K562 (cell line): ENCODE measurements around the gene GPC1. TPM values are rescaled to one million over a fixed set of nuclear protein-coding genes. Genes with fewer than 3 reads are reported as not detected.

Source experiments
- ATAC-seq: fragments of 200-7000 bp; cut with Tn5 transposase; 3 replicates; pipeline ENCODE4 v1.9.1; 2020; ENCODE audit warnings: moderate library complexity
- BruUV-seq: library from RNA; stranded (reverse); fragments of 400-500 nt; replicated peaks from 2 replicates; lab custom pipeline; 2021; lab: Mats Ljungman, UMichigan
- CTCF ChIA-PET: fragments of 300-600 bp; formaldehyde crosslinking; extraction: SDS; loops from one replicate; lab custom pipeline; 2021; ENCODE audit warnings: low intra/inter-chr PET ratio; lab: Yijun Ruan, JAX
- POLR2A ChIA-PET: fragments of 300-600, 350-650 bp; sonication (Branson Sonifier 250); formaldehyde crosslinking; extraction: SDS; loops from one replicate; lab custom pipeline; 2021; ENCODE audit warnings: antibody characterized with exemption, inconsistent platforms; lab: Yijun Ruan, JAX
- DNase-seq, 4 experiments: peaks; one replicate each; pipeline versions ENCODE4 v3.0.0 to v3.0.0-alpha.2; 2011 to 2018; ENCODE audit warnings: low spot score in 3 of 4, mixed read lengths in 3 of 4; ENCODE audit errors: extremely low read depth in 1 of 4
- FAIRE-seq: peaks from 2 replicates; lab custom pipeline; 2011; peaks lifted over from hg19 to GRCh38; lab: Jason Lieb, UNC
- H2AFZ ChIP-seq: 2 replicates; pipeline ENCODE4 v1.6.0; 2011; ENCODE audit warnings: low read depth, low read length, control low read depth, inconsistent platforms
- H3K27ac ChIP-seq: fragments of 200-600 bp; 3 replicates; pipeline ENCODE4 v1.8.0; 2011; ENCODE audit warnings: low read depth, mild to moderate bottlenecking, control low read depth, inconsistent platforms, low read length, moderate library complexity, mixed read lengths; ENCODE audit errors: extremely low read depth
- H3K27me3 ChIP-seq, 2 experiments: fragments of 300-600 bp in 1 of 2; 2 replicates in 1 of 2; 3 replicates in 1 of 2; pipeline versions ENCODE4 v1.6.0 to v1.8.0; 2011; ENCODE audit warnings: inconsistent platforms in 2 of 2, low read length in 2 of 2, mild to moderate bottlenecking in 1 of 2, mixed read lengths in 1 of 2, moderate library complexity in 1 of 2; ENCODE audit not compliant: control insufficient read depth in 2 of 2, insufficient read depth in 2 of 2
- H3K36me3 ChIP-seq: fragments of 300-600 bp; 3 replicates; pipeline ENCODE4 v1.8.0; 2011; ENCODE audit warnings: mild to moderate bottlenecking, low read length, inconsistent platforms; ENCODE audit not compliant: control insufficient read depth, insufficient read depth
- H3K4me1 ChIP-seq, 2 experiments: fragments of 200-600 bp in 1 of 2; replicated peaks in 1 of 2; 2 replicates in 1 of 2; 3 replicates in 1 of 2; pipeline versions ENCODE4 v1.5.1 to v1.8.0; 2011; ENCODE audit warnings: inconsistent platforms in 2 of 2, low read length in 2 of 2, mild to moderate bottlenecking in 1 of 2, mixed read lengths in 1 of 2, moderate library complexity in 1 of 2; ENCODE audit not compliant: control insufficient read depth in 2 of 2, insufficient read depth in 2 of 2
- H3K4me2 ChIP-seq: 2 replicates; pipeline ENCODE4 v1.6.1; 2011; ENCODE audit warnings: low read length, control low read depth, inconsistent platforms, mixed read lengths; ENCODE audit not compliant: insufficient read depth
- H3K4me3 ChIP-seq: fragments of 200-600 bp; sonication (generic), shearing (Covaris generic); 2 replicates; pipeline ENCODE4 v1.5.1; 2016; ENCODE audit warnings: control low read depth, inconsistent platforms
- H3K79me2 ChIP-seq: fragments of 200-600 bp; 3 replicates; pipeline ENCODE4 v1.8.0; 2011; ENCODE audit warnings: low read length, inconsistent platforms; ENCODE audit not compliant: control insufficient read depth, insufficient read depth
- H3K9ac ChIP-seq, 2 experiments: 2 replicates each; pipeline versions ENCODE4 v1.6.0 to v1.6.1; 2011; ENCODE audit warnings: low read depth in 2 of 2, low read length in 2 of 2, control low read depth in 1 of 2, inconsistent platforms in 1 of 2, mild to moderate bottlenecking in 1 of 2, mixed read lengths in 1 of 2; ENCODE audit not compliant: insufficient read depth in 1 of 2
- H3K9me1 ChIP-seq: one replicate; pipeline ENCODE4 v1.6.0; 2011; ENCODE audit warnings: inconsistent platforms, mild to moderate bottlenecking, low read length, moderate library complexity; ENCODE audit not compliant: control insufficient read depth, insufficient read depth
- H3K9me3 ChIP-seq: replicated peaks from 2 replicates; pipeline ENCODE4 v1.5.1; 2011; ENCODE audit warnings: low read depth, low read length, inconsistent platforms; ENCODE audit not compliant: control insufficient read depth, insufficient read depth
- H4K20me1 ChIP-seq: replicated peaks from 2 replicates; pipeline ENCODE4 v1.6.1; 2011; ENCODE audit warnings: low read length, inconsistent platforms, mixed read lengths; ENCODE audit not compliant: control insufficient read depth, insufficient read depth
- HNRNPUL1 ChIP-seq: fragments of 200-400 bp; formaldehyde crosslinking; IDR thresholded peaks from 2 replicates; pipeline ENCODE4 v1.6.1; 2017; ENCODE audit warnings: low read length
- MITF ChIP-seq: IDR thresholded peaks from 2 replicates; pipeline ENCODE4 v1.6.1; 2014; ENCODE audit warnings: antibody characterized with exemption
- NCOA2 ChIP-seq, 2 experiments: fragments of 450-650 bp; IDR thresholded peaks; 2 replicates each; pipeline ENCODE4 v1.6.1; 2018; ENCODE audit warnings: mild to moderate bottlenecking in 2 of 2, moderate library complexity in 1 of 2; ENCODE audit not compliant: partially characterized antibody in 2 of 2
- RBM39 ChIP-seq: fragments of 200-400 bp; formaldehyde crosslinking; optimal IDR thresholded peaks from 2 replicates; pipeline ENCODE3; 2018; ENCODE audit warnings: low read depth, low read length
- STAT5A ChIP-seq: IDR thresholded peaks from 2 replicates; pipeline ENCODE4 v1.6.1; 2012; ENCODE audit warnings: low read length, inconsistent platforms, borderline replicate concordance
- ZMIZ1 ChIP-seq, 2 experiments: fragments of 150-350 bp in 1 of 2; IDR thresholded peaks; 2 replicates each; pipeline ENCODE4 v1.6.1; 2012 to 2016; ENCODE audit warnings: low read depth in 2 of 2, low read length in 2 of 2, mild to moderate bottlenecking in 1 of 2, moderate library complexity in 1 of 2
- ZNF121 ChIP-seq: sonication (generic); formaldehyde crosslinking; conservative IDR thresholded peaks from 2 replicates; pipeline ENCODE4 v1.8.0; 2022; ENCODE audit warnings: missing genetic modification reagents
- WGBS: fragments of 100-300 bp; shearing (Covaris generic); methylation state at CpG from one replicate; pipeline ENCODE4 v1.1.6; 2016; ENCODE audit warnings: low coverage, mixed read lengths; ENCODE audit not compliant: insufficient coverage; ENCODE audit errors: missing lambda C conversion rate; 5-methylcytosine and 5-hydroxymethylcytosine counted together
- in situ Hi-C: fragments of 300-500 bp; cut with MboI; formaldehyde crosslinking; loops from 4 replicates; pipeline ENCODE4 v1.15.0; 2018; ENCODE audit warnings: inconsistent platforms, mixed read lengths
- intact Hi-C: fragments of 100-400 bp; cut with micrococcal nuclease; formaldehyde crosslinking; loops from 2 replicates; pipeline ENCODE4 v1.14.2; 2022
- polyA plus RNA-seq, 8 experiments: library from polyadenylated mRNA; depleted of rRNA in 4 of 8; stranded (reverse) in 5 of 8; unstranded in 3 of 8; fragments of >200 nt; fragmentation: Nextera tagmentation in 2 of 8; fragmentation: Illumina TruSeq in 1 of 8; extraction: Ambion mirVana in 2 of 8; extraction: Trizol in 1 of 8; gene quantifications; 2 replicates each; pipeline versions ENCODE4 v1.2.1 to v1.2.3, GENCODE V29; 2011 to 2014; ENCODE audit warnings: inconsistent platforms in 1 of 8, missing spikeins in 1 of 8
- total RNA-seq, 7 experiments: library from RNA; depleted of rRNA in 6 of 7; stranded (reverse); fragments of >200 nt in 6 of 7; fragmentation: Illumina TruSeq in 2 of 7; extraction: Trizol in 2 of 7; gene quantifications; 2 replicates each; pipeline versions ENCODE4 v1.2.1 to v1.2.3, GENCODE V29; 2011 to 2021; ENCODE audit warnings: low replicate concordance in 1 of 7
- TF ChIP-seq, protein P1 (sequence below): fragments of 450-650 bp; IDR thresholded peaks from 2 replicates; pipeline ENCODE4 v1.6.1; 2016; ENCODE audit warnings: missing biosample characterization, missing genetic modification characterization
- TF ChIP-seq, protein P2 (sequence below): fragments of 450-650 bp; IDR thresholded peaks from 2 replicates; pipeline ENCODE4 v1.7.0; 2016; ENCODE audit warnings: borderline replicate concordance

Gene GPC1
- total and polyA plus RNA-seq, 9 of the 15 experiments (the other 6 are each of a cell fraction or from before 2014, with no cell fraction given), result 0.07 to 0.82 (median 0.14) TPM; not detected in 3

GRCh38 chr2:240439698-240440151 is 4.3 kb downstream of the GPC1 start:
- intact Hi-C loops (loop anchor here (2.0 kb wide), 1 partner anchor 289 kb away; no protein-coding TSS in a partner anchor), in situ Hi-C loops (loop anchor here (5.0 kb wide), 1 partner anchor 207 kb away; no protein-coding TSS in a partner anchor)
- no peaks in the 10 kb centered on the region for H3K9me1 ChIP-seq
- FAIRE-seq (no peak), DNase-seq (no peak), ATAC-seq (no peak)
- BruUV-seq, result no TSS peak
- no peaks in the 10 kb centered on the region for H3K36me3 ChIP-seq
- no peak overlapping the region for H3K27ac ChIP-seq
- ChIA-PET CTCF (no interaction called here), POLR2A (no interaction called here)
- peaks cover 0 to 48% of the 10 kb centered on the region in 2 experiments; a peak in 2 of 5 replicates for H3K27me3 ChIP-seq
- no peaks in the 10 kb centered on the region for H3K9me3 ChIP-seq
- H3K4me3 ChIP-seq, result no peak overlapping the region
- no peak overlapping the region for H3K4me2 ChIP-seq
- H4K20me1 ChIP-seq, result peaks cover 9% of the 10 kb centered on the region
- no peak overlapping the region for H3K9ac ChIP-seq
- no peaks in the 10 kb centered on the region for H3K79me2 ChIP-seq
- H2AFZ ChIP-seq, result no peak overlapping the region
- TF ChIP-seq, protein P1, sequence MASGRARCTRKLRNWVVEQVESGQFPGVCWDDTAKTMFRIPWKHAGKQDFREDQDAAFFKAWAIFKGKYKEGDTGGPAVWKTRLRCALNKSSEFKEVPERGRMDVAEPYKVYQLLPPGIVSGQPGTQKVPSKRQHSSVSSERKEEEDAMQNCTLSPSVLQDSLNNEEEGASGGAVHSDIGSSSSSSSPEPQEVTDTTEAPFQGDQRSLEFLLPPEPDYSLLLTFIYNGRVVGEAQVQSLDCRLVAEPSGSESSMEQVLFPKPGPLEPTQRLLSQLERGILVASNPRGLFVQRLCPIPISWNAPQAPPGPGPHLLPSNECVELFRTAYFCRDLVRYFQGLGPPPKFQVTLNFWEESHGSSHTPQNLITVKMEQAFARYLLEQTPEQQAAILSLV (tag), result no peak
- no peak for TF ChIP-seq ZMIZ1 (IDR thresholded peaks at IDR 0.05; ENCODE audit: low read depth in 2 of 2, low read length in 2 of 2)
- no peak for TF ChIP-seq STAT5A
- no peak for TF ChIP-seq RBM39
- TF ChIP-seq NCOA2 (IDR thresholded peaks at IDR 0.05; ENCODE audit: partially characterized antibody in 2 of 2), result no peak
- TF ChIP-seq ZNF121, result no peak
- TF ChIP-seq HNRNPUL1, result no peak
- TF ChIP-seq, protein P2, sequence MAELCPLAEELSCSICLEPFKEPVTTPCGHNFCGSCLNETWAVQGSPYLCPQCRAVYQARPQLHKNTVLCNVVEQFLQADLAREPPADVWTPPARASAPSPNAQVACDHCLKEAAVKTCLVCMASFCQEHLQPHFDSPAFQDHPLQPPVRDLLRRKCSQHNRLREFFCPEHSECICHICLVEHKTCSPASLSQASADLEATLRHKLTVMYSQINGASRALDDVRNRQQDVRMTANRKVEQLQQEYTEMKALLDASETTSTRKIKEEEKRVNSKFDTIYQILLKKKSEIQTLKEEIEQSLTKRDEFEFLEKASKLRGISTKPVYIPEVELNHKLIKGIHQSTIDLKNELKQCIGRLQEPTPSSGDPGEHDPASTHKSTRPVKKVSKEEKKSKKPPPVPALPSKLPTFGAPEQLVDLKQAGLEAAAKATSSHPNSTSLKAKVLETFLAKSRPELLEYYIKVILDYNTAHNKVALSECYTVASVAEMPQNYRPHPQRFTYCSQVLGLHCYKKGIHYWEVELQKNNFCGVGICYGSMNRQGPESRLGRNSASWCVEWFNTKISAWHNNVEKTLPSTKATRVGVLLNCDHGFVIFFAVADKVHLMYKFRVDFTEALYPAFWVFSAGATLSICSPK, result no peak
- no peak for TF ChIP-seq MITF
- TF ChIP-seq, all 486 proteins: peak for 0
- H3K4me1 ChIP-seq, result peaks cover 0 to 23% of the 10 kb centered on the region in 2 experiments; a peak in 2 of 5 replicates
- 4% methylated on average over 4 of the region's 15 CpGs for WGBS
